DOHH2 (cell line): ENCODE results near the gene PMPCB.

Source experiments
- CTCF ChIP-seq: fragments of 200-600 bp; sonication (generic); IDR thresholded peaks from one replicate; pipeline ENCODE4 v1.5.1; 2014; ENCODE audit warnings: antibody characterized with exemption, mild to moderate bottlenecking, low read depth, low read length; ENCODE audit not compliant: poor library complexity, severe bottlenecking
- EZH2phosphoT487 ChIP-seq: fragments of 200-600 bp; sonication (generic); IDR thresholded peaks from 2 replicates; pipeline ENCODE4 v1.6.1; 2017; ENCODE audit warnings: borderline replicate concordance, mild to moderate bottlenecking, antibody characterized with exemption, low read length, moderate library complexity, mixed read lengths

GRCh38 chr7:103307503-103308231, 10.4 kb downstream of the PMPCB start:
- TF ChIP-seq CTCF (no peak), EZH2phosphoT487 (no peak)
